Ovary (tissue), 9 donors: ENCODE data around the gene STARD7. TPM values are rescaled to one million over a fixed set of nuclear protein-coding genes. Genes with fewer than 3 reads are reported as not detected.

ENCODE experiments used
- DNase-seq, 5 donors: peaks; one replicate each; pipeline ENCODE4 v3.0.0-alpha.2; 2019 to 2020
- H3K27ac ChIP-seq, 2 donors: fragments of 200-600 bp; one replicate each; pipeline versions ENCODE4 v1.5.1 to v1.8.0; 2019 to 2022
- H3K27me3 ChIP-seq: fragments of 200-600 bp; one replicate; pipeline ENCODE4 v1.8.0; 2022
- H3K36me3 ChIP-seq: fragments of 200-600 bp; sonication (generic); one replicate; pipeline ENCODE4 v1.5.1; 2019
- H3K4me1 ChIP-seq: one replicate; pipeline ENCODE4 v1.8.1; 2013; ENCODE audit warnings: mild to moderate bottlenecking, moderate library complexity; ENCODE audit not compliant: insufficient read depth
- H3K4me3 ChIP-seq: fragments of 200-600 bp; sonication (generic); one replicate; pipeline ENCODE4 v1.5.1; 2017
- H3K9me3 ChIP-seq, 2 donors: fragments of 200-600 bp in 1 of 2; sonication (generic) in 1 of 2; one replicate each; pipeline versions ENCODE4 v1.5.1 to v1.8.1; 2013 to 2019; ENCODE audit warnings: mild to moderate bottlenecking in 1 of 2, moderate library complexity in 1 of 2
- EP300 ChIP-seq: sonication (generic); formaldehyde crosslinking; IDR thresholded peaks from one replicate; pipeline ENCODE4 v1.6.1; 2017; ENCODE audit warnings: antibody characterized with exemption
- POLR2A ChIP-seq: fragments of 450-650 bp; IDR thresholded peaks from one replicate; pipeline ENCODE4 v1.6.1; 2017; ENCODE audit warnings: antibody characterized with exemption, mild to moderate bottlenecking, moderate library complexity
- WGBS, 3 donors: extraction: QIAGEN DNeasy Blood & Tissue Kit in 1 of 3; methylation state at CpG; one replicate each; pipeline versions ENCODE4 v1.1.5 to v1.1.7; 2013 to 2017; 5-methylcytosine and 5-hydroxymethylcytosine counted together
- intact Hi-C, 4 donors: fragments of 100-400 bp; cut with DNase I; formaldehyde crosslinking; loops; one replicate each; pipeline versions ENCODE4 v1.11.0 to v1.15.1; 2022 to 2023
- polyA plus RNA-seq, 2 donors: library from polyadenylated mRNA; stranded (reverse); fragments of 200-250 nt in 1 of 2; fragments of 350-450 nt in 1 of 2; fragmentation: Illumina TruSeq in 1 of 2; extraction: RNeasy Lipid Tissue Mini Kit (QIAGEN cat#74804) in 1 of 2; gene quantifications; one replicate each; pipeline ENCODE4 v1.2.3, GENCODE V29; 2013 to 2014
- total RNA-seq, 7 donors: library from RNA; depleted of rRNA in 2 of 7; stranded (reverse); fragments of >200 nt in 2 of 7; fragmentation: NEBNext Ultra II Directional in 3 of 7; extraction: Animal tissue kit (Norgen Biotek cat#: 25700) in 3 of 7; gene quantifications; one replicate each; pipeline versions ENCODE4 v1.1.0 to v1.2.4, GENCODE V29; 2016 to 2023
- TF ChIP-seq, protein P1 (sequence below), 3 donors: fragments of 450-650 bp in 2 of 3; fragments of 200-600 bp in 1 of 3; IDR thresholded peaks; one replicate each; pipeline versions ENCODE4 v1.5.1 to v1.8.0; 2016 to 2022; ENCODE audit warnings: antibody characterized with exemption in 3 of 3, mild to moderate bottlenecking in 1 of 3
- donor health status: DM: no; HTN: no; CAD: no; lungs with moderate emphysema.
- donor health status: DM: no; HTN: no; CAD: no.
- donor health status: Bipolar disorder and iron deficiency.
- donor health status: DM: yes; HTN: yes; CAD: no.
- donor health status: DM: no; HTN: no; CAD: no.
- donor health status: DM: yes; HTN: yes; CAD: no.

The STARD7 gene
- total and polyA plus RNA-seq, 9 donors, result 32.7 to 90.9 (median 73.8) TPM

GRCh38 chr2:96135621-96136020, 73.0 kb downstream of the STARD7 start:
- Histone ChIP-seq H3K27me3 (no peaks in the 10 kb centered on the region), H3K27ac (no peak overlapping the region), H3K9me3 (no peaks in the 10 kb centered on the region), H3K4me3 (no peak overlapping the region), H3K4me1 (no peaks in the 10 kb centered on the region), H3K36me3 (no peaks in the 10 kb centered on the region)
- WGBS, 3 donors, result 78 to 85% (median 83%) methylated on average over 5 of the region's 5 CpGs
- TF ChIP-seq POLR2A (no peak), EP300 (no peak)
- TF ChIP-seq, protein P1, sequence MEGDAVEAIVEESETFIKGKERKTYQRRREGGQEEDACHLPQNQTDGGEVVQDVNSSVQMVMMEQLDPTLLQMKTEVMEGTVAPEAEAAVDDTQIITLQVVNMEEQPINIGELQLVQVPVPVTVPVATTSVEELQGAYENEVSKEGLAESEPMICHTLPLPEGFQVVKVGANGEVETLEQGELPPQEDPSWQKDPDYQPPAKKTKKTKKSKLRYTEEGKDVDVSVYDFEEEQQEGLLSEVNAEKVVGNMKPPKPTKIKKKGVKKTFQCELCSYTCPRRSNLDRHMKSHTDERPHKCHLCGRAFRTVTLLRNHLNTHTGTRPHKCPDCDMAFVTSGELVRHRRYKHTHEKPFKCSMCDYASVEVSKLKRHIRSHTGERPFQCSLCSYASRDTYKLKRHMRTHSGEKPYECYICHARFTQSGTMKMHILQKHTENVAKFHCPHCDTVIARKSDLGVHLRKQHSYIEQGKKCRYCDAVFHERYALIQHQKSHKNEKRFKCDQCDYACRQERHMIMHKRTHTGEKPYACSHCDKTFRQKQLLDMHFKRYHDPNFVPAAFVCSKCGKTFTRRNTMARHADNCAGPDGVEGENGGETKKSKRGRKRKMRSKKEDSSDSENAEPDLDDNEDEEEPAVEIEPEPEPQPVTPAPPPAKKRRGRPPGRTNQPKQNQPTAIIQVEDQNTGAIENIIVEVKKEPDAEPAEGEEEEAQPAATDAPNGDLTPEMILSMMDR (IDR thresholded peaks at IDR 0.05), result no peak
- intact Hi-C loops, result loop anchor here in 3 of 4 donors (5.0 to 10.0 kb wide), 2 partner anchors 369 to 372 kb away; partner anchors contain the start of gene NEURL3 (in 3 of the 3)
- DNase-seq, result no peak

DNA sequence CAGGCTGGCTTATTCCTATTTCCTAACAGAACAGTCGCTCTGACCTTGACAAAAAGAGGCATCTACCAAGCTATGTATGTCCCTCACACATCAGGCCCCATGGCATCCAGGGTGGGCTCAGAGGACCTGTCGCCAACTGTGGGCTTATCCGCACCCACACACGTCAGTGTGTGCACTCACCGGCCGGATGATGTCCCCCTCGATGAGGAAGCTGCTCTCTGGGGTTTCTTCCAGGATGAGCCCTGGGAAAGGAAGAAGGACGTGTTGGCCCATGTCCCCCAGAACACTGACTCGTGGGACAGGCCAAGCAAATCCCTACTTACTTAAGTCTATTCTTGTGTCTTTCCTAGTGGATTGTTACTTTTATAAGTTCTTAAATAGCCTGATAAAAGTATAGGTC, 73.5 kb downstream of the STARD7 start:
- no peaks in the 10 kb centered on the region for H3K27me3 ChIP-seq

More for the DNA sequence above, 73.5 kb downstream of the STARD7 start:
- 83 to 84% (median 84%) methylated on average over 9 of the region's 9 CpGs for whole genome bisulfite sequencing, 3 donors
- Histone ChIP-seq H3K27ac (no peak overlapping the region), H3K4me3 (no peak overlapping the region), H3K36me3 (no peaks in the 10 kb centered on the region), H3K4me1 (no peaks in the 10 kb centered on the region), H3K9me3 (no peaks in the 10 kb centered on the region)
- intact Hi-C loops, result loop anchor here in 3 of 4 donors (5.0 to 10.0 kb wide), 2 partner anchors 370 to 372 kb away; partner anchors contain the start of gene NEURL3 (in 3 of the 3)
- no peak for DNase-seq
- TF ChIP-seq, protein P1 (IDR thresholded peaks at IDR 0.05), result no peak
- TF ChIP-seq EP300 (no peak), POLR2A (no peak)

Other genes with a start within 250 kb of the STARD7 start
- gene ANKRD36C, start 217.0 kb downstream of the STARD7 start, total RNA-seq, result 10 to 100 TPM; 34.0 to 56.2 (median 42.5) TPM
- gene ANKRD36C, start 217.0 kb downstream of the STARD7 start, polyA plus RNA-seq, result 10 to 100 TPM in 1 of 2 donors, 1 to 10 TPM in 1; 4.5 to 12.0 TPM
- 1 to 10 TPM; 1.1 to 8.0 (median 2.0) TPM for gene GPAT2, start 173.9 kb downstream of the STARD7 start, total RNA-seq
- 1 to 10 TPM in 1 of 2 donors, under 1 TPM in 1; 0.50 to 2.4 TPM for gene GPAT2, start 173.9 kb downstream of the STARD7 start, polyA plus RNA-seq
- gene ADRA2B, start 92.3 kb downstream of the STARD7 start, total RNA-seq, result 1 to 10 TPM in 4 of 7 donors, under 1 TPM in 3; 0.48 to 1.6 (median 1.0) TPM
- 1 to 10 TPM in 1 of 2 donors, under 1 TPM in 1; 0.90 to 1.8 TPM for gene ADRA2B, start 92.3 kb downstream of the STARD7 start, polyA plus RNA-seq
- 1 to 10 TPM in 1 of 7 donors, under 1 TPM in 3, not detected in 3; 0.15 to 1.7 (median 0.56) TPM for gene ASTL, start 70.3 kb downstream of the STARD7 start, total RNA-seq
- under 1 TPM in 1 of 2 donors, not detected in 1; 0.67 TPM for gene ASTL, start 70.3 kb downstream of the STARD7 start, polyA plus RNA-seq
- gene DUSP2, start 63.4 kb downstream of the STARD7 start, total RNA-seq, result 100 to 1,000 TPM in 1 of 7 donors, 10 to 100 TPM in 2, 1 to 10 TPM in 4; 1.4 to 111 (median 3.6) TPM
- 1 to 10 TPM in 1 of 2 donors, under 1 TPM in 1; 0.52 to 2.0 TPM for gene DUSP2, start 63.4 kb downstream of the STARD7 start, polyA plus RNA-seq
- 10 to 100 TPM; 26.9 to 55.1 (median 51.6) TPM for gene TMEM127, start 57.2 kb upstream of the STARD7 start, total RNA-seq
- gene TMEM127, start 57.2 kb upstream of the STARD7 start, polyA plus RNA-seq, result 10 to 100 TPM; 32.7 to 44.7 TPM
- gene CIAO1, start 57.4 kb upstream of the STARD7 start, total RNA-seq, result 100 to 1,000 TPM in 1 of 7 donors, 10 to 100 TPM in 6; 50.8 to 103 (median 58.5) TPM
- 10 to 100 TPM; 42.2 to 55.6 TPM for gene CIAO1, start 57.4 kb upstream of the STARD7 start, polyA plus RNA-seq
- gene SNRNP200, start 96.7 kb upstream of the STARD7 start, total RNA-seq, result 100 to 1,000 TPM in 5 of 7 donors, 10 to 100 TPM in 2; 71.1 to 149 (median 125) TPM
- 100 to 1,000 TPM in 1 of 2 donors, 10 to 100 TPM in 1; 92.9 to 102 TPM for gene SNRNP200, start 96.7 kb upstream of the STARD7 start, polyA plus RNA-seq
- under 1 TPM; 0.11 to 0.92 (median 0.40) TPM for gene ITPRIPL1, start 116.5 kb upstream of the STARD7 start, total RNA-seq
- gene ITPRIPL1, start 116.5 kb upstream of the STARD7 start, polyA plus RNA-seq, result 1 to 10 TPM in 1 of 2 donors, under 1 TPM in 1; 0.46 to 1.2 TPM
- 1 to 10 TPM in 1 of 7 donors, under 1 TPM in 6; 0.18 to 3.1 (median 0.64) TPM for gene NCAPH, start 126.9 kb upstream of the STARD7 start, total RNA-seq
- gene NCAPH, start 126.9 kb upstream of the STARD7 start, polyA plus RNA-seq, result 1 to 10 TPM in 1 of 2 donors, under 1 TPM in 1; 0.48 to 1.4 TPM